Activated gamma-delta T cell treated with Interleukin-2 at 50 U/mL for 16 hours (primary cell): ENCODE results near the gene SFSWAP.
"Not testable (repeated sequence)": the region's sequence is repeated elsewhere in the genome, so short reads cannot be mapped to it uniquely, and the experiment has no call there.

ENCODE experiments used
- DNase-seq: peaks from one replicate; pipeline ENCODE4 v3.0.0-alpha.2; 2020

SFSWAP gene

DNA sequence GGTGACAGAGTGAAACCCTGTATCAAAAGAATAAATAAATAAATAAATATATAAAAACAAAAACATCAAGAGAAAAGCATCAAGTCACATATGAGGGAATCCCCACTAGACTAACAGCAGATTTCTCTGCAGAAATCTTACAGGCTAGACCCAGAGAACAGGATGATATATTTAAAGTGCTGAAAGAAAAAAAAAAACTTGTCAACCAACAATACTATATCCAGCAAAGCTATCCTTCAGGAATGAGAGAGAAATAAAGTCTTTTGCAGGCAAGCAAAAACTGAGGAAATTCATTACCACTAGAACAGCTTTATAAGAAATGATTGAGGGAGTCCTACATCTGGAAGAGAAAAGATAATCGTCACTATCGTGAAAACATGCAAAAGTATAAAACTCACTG is 6.4 kb upstream of the SFSWAP start:
- DNase-seq = no peak

DNA sequence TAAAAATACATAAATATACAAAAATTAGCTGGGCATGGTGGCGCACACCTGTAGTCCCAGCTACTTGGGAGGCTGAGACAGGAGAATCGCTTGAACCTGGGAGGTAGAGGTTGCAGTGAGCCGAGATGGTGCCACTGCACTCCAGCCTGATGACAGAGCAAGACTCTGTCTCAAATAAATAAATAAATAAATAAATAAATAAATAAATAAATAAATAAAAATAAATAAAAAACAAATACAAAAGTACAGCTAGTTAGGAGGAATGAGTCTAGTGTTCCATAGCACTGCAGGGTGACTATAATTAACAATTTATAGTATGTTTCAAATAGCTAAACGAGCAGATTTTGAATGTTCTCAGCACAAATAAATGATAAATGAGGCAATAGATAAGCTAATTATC is 4.2 kb upstream of the SFSWAP start:
- not testable (repeated sequence) for DNase-seq

DNA sequence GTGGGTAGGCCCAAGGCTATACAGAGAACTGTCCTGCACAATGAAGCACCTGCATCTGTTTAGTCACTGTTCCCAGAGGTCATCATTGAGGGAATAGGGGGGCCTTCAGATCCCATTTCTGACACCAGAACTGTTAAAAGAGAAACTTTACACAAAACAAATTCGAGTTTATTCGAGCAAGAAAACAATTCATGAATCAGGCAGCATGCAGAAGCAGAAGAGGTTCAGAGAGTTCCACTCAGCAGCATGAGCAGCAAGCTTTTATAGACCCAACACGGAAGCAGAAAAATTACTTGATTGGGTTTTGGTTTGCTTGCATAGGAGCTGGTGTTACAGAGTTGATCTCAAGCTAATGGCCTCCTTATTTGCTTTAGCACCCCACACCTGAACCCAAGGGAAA is 1.7 kb upstream of the SFSWAP start:
- no peak for DNase-seq

DNA sequence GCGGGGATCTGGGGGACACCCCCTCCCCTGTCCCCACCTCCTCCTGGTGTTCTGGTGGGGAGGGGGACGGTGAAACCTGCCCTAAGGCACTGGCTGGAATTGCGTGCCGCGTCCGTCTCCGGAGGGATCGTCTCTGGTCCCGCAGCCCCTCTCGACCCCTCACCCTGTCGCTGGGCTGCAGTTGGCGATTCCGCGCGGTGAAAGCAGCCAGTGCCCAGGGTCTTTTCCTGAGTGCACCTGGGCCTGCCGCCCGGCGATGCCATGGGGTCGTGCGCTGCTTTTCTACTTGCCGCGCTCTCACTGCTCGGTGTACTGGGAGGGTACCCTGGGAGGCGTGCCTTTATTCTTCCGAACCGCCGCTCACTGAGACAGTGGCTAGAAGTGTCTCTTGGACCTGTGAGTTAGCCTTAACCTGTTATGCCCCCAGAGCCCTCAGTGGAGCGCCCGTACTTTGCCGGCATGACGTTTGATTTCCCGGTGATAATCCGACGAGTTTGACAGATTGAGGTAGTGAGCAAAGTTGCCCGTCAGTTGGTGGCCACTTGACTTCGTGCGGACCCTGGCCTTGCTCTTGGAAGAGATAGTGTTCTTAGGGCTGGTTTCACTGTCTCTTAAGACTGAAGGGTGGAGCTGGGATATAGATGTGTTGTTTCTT is 788 bp downstream of the SFSWAP start:
- no peak for DNase-seq

DNA sequence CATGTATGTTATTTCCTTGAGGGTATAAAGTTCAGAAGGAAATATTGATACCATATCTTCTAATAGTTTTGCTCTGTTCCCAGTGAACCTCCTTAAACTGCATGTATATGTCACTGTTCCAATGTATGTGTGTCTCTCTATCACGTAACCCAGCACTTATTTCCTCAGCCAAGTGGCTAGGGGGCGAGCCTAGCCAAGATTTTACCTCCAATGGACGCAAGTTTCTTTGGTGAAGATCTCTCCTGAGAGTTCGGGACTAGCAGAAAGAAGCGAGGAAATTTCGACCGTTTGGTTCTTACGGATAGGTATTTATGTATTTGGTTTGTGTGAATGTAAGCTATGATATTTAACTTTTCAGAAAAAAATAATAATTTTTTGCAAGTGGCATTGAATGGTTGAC is 2.5 kb downstream of the SFSWAP start:
- DNase-seq = no peak

DNA sequence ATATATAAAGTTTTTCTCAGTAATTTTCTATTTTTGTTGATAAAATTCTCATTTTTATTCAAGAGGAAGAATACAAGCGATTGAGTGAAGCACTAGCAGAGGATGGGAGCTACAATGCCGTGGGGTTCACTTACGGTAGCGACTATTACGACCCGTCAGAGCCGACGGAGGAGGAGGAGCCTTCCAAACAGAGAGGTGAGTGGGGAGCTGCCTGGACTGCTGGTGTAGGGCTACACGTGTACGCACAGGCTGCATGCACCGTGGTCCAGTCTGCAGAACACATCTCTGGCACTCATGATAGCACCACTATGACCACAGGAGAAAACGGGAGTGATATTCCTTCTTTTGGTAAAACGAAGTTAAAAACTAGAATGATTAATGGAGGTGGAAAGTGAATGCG is 3.9 kb downstream of the SFSWAP start:
- DNase-seq = no peak

DNA sequence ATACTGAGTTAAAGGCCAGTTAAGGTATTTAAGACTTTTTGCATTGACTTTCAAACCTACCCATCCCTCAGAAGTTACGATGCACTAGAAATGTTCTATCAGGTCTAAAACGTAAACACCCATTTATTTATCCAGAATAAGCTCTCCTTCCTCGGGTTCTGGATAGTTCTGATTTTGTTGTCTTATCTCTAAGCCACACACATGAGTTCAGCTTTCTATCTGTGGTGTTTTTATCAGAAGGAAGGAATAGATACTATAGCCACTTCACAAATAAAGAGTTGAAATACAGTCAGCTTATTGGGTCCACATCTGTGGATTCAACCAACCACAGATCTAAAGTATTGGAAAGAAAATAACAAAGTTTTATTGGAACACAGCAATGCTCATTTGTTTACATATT is 5.4 kb downstream of the SFSWAP start:
- DNase-seq = no peak

DNA sequence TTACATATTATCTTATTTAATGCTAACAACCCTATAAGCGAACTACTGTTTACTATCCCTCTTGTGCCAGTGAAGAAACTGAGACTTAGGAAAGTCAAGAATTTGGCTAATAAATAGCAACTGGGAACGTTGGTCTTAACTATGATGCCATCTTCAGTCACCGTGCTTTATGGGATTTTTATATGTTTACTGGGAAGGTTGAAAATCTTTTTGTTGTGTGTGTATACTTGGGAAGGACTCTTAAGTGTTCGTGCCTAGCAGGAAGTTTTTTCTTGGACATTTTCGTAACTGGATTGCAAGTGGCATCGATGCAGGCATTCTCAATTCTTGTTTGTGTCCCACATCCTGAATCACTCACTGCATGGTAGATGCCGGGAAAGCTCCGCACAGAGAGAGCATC is 9.4 kb downstream of the SFSWAP start:
- DNase-seq = no peak

DNA sequence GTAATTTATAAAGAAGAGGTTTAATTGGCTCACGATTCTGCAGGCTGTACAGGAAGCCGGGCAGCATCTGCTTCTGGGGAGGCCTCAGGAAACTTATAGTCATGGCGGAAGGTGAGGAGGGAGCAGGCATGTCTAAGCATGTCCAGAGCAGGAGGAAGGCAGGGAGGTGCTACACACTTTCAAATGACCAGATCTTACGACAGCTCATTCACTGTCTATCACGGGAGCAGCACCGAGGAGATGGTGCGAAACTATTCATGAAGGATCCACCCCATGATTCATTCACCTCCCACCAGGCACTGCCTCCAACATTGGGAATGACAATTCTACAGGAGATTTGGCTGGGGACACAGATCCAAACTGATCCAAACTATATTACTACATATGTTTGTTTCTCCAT is 10.0 kb downstream of the SFSWAP start:
- DNase-seq = no peak

DNA sequence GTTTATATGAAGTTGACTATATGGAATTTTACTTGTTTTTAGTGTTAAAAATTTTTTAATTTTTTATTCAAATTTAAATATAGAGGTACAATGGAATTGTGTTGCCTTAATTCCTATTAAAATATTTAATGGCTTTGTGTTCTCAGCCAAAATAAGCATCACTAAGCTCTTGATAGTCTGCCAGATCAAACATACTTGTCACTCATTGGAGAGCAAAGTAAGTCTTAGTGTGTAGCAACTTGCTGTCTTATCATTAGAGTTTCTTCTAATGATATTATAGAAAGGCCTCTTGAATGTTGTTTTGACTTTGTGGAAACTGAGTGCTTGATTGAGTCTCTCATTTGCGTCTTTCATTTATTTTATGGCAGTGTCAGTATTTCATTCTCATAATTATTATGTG is 10.7 kb downstream of the SFSWAP start:
- DNase-seq = no peak

DNA sequence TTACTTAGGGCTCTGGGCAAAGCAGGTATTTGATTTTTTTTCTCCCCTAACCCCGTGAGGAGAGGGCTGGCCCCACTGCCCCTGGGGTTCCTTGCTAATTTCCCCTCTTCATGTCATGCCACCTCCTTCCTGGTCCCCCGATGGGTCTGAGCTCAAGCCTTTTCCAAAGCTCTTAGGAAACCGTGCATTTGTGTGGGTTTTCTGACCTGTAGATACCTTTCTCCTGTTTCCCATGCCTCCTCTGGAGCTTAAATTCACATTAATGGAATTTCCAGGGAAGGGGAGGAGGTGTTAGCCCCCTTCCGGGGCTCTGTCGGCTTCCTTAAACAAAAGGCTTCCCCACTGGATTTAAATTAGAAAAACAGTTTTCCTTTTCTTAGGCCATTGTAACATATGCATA is 12.6 kb downstream of the SFSWAP start:
- no peak for DNase-seq

DNA sequence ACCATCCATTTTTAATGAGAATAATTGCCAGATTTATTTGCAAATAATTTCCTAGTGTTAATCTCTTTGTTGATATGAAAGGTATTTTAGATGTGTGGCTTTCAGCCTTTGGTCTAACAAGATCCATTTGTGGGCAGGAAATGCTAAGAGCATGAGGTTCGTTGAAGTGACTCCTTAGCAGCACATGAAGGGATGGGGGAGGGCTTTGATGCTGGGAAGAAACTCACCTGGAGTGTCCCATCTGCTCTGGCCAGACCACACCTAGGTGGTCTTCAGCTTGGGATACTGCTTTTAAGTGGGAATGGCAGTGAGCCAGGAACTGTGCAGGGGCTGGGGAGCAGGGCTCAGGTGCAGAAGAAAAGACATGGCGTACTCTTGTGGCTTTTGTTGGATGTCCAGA is 13.6 kb downstream of the SFSWAP start:
- DNase-seq = no peak

DNA sequence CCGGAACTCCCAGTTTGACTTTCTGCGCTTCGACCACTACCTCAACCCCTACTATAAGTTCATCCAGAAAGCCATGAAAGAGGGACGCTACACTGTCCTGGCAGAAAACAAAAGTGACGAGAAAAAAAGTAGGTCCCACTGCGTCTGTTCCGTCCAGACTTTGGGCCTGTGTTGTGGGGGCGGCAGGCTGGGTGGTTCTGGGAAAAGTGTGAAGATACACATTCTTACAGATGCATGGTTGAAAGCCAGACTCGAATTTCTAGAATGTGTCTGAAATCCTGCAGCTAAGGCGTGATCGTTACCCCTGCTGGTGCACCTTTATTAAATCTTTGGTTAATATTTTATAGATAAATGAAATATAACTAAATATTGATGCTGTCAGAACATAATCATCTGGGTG is 14.6 kb downstream of the SFSWAP start:
- DNase-seq = no peak

DNA sequence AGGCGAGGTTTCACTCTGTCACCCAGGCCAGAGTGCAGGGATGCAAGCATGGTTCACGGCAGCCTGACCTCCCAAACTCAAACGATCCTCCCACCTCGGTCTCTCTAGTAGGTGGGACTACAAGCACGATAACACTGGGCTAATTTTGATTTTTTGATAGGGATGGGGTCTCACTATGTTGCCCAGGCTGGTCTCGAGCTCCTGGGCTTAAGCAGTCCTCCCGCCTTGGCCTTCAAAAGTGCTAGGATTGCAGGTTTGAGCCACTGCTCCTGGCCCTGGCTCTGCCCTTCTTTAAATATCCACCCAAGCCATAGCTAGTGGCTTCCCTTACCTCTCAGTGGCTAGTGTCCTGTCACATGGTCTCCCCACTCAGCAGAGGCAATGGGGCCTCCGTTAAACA is 17.8 kb downstream of the SFSWAP start:
- no peak for DNase-seq

DNA sequence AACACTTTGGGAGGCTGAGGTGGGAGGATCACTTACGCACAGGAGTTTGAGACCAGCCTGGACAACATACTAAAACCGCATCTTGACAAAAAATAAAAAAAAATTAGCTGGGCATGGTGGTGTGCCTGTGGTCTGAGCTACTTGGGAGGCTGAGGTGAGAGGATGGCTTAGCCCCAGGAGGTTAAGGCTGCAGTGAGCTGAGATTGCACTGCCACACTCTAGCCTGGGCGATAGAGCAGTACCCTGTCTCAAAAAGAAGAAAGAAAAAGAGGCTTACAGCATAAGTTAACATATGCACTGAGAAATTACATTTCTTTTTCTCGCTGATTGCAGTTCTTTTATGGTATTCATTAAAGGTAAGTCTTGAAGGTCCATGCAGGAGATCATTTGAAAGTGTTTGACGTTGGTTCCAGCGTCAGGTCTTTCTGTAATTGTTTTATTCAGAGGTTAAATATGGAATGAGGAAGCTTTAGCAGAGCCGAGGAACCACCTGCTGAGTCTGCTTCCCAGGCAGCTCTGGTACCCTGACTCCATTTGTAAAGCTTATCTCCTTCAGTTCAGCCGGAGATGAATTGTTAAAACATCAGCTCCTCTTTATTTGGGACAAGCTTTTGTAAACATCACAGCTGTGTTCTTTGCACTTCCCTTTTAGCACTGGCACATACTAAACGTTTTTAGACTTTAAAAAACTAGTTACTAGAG is 18.5 kb downstream of the SFSWAP start:
- DNase-seq = no peak

DNA sequence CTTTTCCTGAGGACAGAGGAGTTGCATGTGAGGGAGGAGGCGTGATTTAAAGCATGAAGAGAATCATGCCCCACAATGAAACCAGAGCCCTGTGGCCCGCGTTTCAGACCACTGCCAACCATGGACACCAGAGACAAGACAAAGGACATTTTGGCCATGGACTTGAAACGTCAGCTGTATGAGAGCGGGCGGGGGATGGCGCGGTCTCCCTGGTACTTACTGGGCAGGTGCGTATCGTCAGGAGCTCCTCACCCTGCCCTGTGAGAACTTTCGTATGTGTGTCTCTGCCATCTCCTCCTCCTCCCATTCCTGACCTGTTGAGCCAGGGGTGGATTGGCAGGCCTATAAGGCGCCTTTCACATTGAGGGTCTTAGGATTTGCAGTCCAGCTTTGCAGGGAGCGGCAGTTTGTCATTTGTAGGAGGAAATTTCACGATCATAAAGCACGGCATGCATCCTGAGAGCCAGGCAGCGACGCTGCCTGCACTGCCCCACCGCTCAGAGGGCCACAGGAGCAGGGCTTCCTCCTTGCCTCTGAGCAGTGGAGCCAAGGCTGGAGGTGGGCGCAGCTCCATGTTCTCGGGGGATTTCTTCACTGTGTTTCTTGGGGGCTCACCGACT is 22.2 kb downstream of the SFSWAP start:
- no peak for DNase-seq

DNA sequence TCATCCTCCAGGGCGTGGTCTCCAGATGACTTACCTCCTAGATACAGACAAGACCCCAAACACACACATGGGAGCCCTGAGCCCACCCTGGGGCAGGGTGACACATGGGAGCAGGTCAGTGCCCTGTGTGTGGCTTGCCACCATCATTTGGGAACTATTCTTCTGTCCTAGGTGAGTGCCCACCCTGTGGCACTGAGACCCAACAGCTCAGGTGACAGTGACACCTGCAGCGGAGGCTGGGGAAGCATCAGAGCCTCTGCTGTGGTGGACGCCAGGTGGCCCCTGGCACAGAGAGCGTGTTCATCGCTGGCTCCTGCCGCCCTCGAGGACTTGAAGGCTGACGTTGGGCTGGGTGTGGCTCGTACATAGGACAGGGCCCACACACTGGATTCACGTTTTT is 23.0 kb downstream of the SFSWAP start:
- DNase-seq = no peak

DNA sequence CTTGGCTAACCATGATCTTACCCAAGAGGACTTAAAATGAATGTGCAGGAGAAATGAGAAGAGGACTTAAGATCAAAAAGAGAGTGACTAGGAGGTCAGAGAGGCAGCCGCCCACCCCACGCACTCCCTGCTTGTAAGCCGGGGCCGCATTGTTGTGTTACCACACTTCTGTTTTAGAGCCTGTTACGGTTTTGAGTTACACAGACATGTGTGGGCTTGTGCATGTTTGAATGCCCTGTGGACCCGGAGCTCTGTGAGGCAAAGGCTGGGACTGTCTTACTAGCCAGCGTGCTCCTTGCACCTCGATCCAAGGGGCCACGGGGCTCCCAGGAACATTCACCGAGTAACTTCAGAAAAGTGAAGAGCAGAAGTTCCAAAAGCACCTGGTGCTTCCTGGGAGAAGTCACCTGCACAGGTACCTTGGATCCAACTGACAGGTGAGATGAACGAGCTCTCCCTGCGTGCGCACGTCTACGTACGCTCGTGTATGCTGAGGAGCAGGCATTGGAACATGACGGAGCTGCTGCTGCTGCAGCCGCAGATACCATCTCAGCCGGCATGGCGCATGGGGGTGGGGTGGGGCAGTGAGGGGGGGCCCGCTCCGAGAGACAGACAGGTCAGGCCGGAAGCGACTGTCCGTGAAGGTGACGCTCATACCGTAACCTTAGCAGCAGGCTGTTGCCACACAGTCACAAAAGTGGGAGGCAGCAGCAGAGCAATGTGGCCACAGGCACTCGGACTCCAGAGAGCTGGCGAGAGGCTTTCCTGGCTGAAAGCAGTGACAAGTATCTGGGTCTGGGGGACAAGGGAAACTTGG is 23.7 kb downstream of the SFSWAP start:
- DNase-seq = no peak

DNA sequence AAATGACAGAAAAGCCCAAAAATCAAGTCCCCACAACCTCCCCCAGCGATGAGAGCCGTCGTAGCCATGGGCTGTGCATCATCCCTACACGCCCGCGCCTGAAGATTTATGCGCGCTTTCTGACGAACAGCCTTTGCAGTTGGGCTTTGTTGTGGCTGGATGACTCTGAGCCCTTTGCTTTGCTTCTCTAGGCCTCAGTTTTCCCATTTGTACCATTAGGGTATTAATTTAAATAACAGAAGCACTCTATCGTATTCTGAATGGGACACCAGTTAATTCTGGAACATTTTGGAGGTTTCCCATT is 24.2 kb downstream of the SFSWAP start:
- DNase-seq = no peak

DNA sequence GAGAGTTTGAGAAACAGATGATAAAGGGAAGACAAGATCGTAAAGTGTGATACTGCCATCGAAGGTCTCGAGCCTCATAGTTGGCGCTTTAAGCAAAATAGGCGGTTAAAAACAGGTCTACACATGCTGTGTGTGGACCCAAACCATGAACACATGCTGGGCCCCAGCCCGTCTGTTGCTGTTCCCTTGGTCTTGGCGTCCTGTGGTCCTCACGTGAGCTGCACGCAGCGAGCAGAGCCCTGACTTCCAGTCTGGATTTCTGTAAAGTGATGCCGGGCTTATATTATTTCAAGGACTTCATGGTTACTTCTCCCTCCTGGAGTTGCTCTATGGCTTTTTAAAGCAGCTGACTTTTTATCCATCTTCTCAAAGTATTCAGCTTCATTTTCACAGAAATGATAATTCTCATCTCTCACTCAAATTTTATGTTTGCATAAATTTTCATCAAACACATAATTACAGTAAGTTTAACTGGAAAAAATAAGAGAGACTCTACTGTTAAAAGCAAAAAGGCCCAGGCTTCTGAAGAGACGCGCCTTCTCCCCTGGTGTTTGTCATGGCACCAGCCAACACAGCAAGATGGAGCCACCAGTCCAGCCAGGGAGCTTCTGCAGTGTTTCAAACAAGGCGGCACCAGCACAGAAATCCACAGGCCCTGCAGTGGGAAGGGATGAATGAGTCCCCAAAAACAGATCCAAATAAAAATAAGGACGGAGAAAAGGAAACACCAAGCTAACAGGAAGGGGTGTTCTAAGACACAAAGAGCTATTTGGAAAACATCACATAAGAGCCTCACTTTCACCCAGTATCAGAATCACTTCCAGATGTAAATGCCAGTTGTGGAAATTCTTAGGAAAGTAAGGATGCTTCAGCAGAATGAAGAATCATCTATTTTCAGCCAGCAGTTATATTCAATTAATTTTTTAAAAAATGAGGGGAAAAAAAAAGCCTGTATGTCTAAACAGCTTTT is 24.9 kb downstream of the SFSWAP start:
- no peak for DNase-seq

DNA sequence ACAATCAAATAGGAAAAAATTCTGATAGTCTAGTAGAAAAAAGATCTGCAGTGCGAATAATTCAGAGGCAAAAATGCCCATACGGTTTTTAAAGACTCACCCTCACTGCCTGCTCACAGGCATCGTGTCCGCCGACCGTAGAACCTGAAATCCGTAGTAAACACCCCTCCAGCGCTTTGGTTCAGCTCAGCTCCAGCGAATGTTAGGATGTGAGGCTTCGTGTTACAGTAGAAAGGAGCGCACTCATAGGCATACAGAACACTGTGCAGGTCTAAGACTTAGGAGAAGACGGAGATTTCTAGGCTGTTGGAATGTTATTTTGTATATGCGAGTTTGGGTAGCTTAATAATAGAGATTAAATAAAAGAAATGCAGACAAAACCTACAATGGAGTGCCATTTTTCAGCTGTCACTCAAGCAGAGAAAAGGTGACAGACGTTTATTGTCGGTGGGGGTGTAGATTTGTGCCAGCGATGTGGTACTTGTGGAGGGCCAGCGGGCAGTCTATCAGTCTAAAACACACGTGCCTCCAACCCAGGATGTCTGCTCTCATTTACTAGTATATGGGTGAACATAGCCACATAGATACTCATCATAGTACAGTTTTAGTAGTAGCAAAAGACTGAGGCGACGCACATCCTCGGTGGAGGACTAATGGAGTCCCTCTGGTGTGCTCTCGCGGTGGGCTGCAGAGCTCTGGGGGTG is 25.7 kb downstream of the SFSWAP start:
- no peak for DNase-seq
